Esophagus (tissue), 2 donors: ENCODE measurements around the gene ATP9B. TPM values are rescaled to one million over a fixed set of nuclear protein-coding genes. Genes with fewer than 3 reads are reported as not detected.

Source experiments
- H3K27ac ChIP-seq, 2 donors: one replicate each; pipeline ENCODE4 v1.5.1; 2013; ENCODE audit warnings: low read depth in 2 of 2, mild to moderate bottlenecking in 2 of 2, inconsistent platforms in 1 of 2, low read length in 1 of 2, moderate library complexity in 1 of 2
- H3K27me3 ChIP-seq, 2 donors: one replicate each; pipeline ENCODE4 v1.6.1; 2013; ENCODE audit warnings: low read length in 2 of 2, control low read depth in 1 of 2, mild to moderate bottlenecking in 1 of 2; ENCODE audit not compliant: insufficient read depth in 2 of 2, control insufficient read depth in 1 of 2
- H3K36me3 ChIP-seq, 2 donors: one replicate each; pipeline ENCODE4 v1.6.1; 2013; ENCODE audit warnings: low read length in 1 of 2; ENCODE audit not compliant: control insufficient read depth in 2 of 2, insufficient read depth in 2 of 2
- H3K4me1 ChIP-seq, 2 donors: one replicate each; pipeline ENCODE4 v1.6.1; 2013; ENCODE audit warnings: low read length in 1 of 2; ENCODE audit not compliant: control insufficient read depth in 2 of 2, insufficient read depth in 2 of 2
- H3K4me3 ChIP-seq, 2 donors: one replicate each; pipeline ENCODE4 v1.5.1; 2013; ENCODE audit warnings: low read length in 2 of 2, mild to moderate bottlenecking in 2 of 2, low read depth in 1 of 2, moderate library complexity in 1 of 2
- H3K9me3 ChIP-seq, 2 donors: one replicate each; pipeline ENCODE4 v1.6.1; 2013; ENCODE audit warnings: mild to moderate bottlenecking in 2 of 2, low read depth in 1 of 2, low read length in 1 of 2, moderate library complexity in 1 of 2; ENCODE audit not compliant: control insufficient read depth in 2 of 2, insufficient read depth in 1 of 2
- WGBS, 2 donors: extraction: QIAGEN DNeasy Blood & Tissue Kit; methylation state at CpG; one replicate each; pipeline ENCODE4 v1.1.7; 2013; 5-methylcytosine and 5-hydroxymethylcytosine counted together
- polyA plus RNA-seq, 2 donors: library from polyadenylated mRNA; stranded (reverse); fragments of 200-250 nt; gene quantifications; one replicate each; pipeline ENCODE4 v1.2.3, GENCODE V29; 2013
- donor health status: healthy with polysubstance abuse.
- donor health status: Bipolar disorder and iron deficiency.

ATP9B gene, protein sequence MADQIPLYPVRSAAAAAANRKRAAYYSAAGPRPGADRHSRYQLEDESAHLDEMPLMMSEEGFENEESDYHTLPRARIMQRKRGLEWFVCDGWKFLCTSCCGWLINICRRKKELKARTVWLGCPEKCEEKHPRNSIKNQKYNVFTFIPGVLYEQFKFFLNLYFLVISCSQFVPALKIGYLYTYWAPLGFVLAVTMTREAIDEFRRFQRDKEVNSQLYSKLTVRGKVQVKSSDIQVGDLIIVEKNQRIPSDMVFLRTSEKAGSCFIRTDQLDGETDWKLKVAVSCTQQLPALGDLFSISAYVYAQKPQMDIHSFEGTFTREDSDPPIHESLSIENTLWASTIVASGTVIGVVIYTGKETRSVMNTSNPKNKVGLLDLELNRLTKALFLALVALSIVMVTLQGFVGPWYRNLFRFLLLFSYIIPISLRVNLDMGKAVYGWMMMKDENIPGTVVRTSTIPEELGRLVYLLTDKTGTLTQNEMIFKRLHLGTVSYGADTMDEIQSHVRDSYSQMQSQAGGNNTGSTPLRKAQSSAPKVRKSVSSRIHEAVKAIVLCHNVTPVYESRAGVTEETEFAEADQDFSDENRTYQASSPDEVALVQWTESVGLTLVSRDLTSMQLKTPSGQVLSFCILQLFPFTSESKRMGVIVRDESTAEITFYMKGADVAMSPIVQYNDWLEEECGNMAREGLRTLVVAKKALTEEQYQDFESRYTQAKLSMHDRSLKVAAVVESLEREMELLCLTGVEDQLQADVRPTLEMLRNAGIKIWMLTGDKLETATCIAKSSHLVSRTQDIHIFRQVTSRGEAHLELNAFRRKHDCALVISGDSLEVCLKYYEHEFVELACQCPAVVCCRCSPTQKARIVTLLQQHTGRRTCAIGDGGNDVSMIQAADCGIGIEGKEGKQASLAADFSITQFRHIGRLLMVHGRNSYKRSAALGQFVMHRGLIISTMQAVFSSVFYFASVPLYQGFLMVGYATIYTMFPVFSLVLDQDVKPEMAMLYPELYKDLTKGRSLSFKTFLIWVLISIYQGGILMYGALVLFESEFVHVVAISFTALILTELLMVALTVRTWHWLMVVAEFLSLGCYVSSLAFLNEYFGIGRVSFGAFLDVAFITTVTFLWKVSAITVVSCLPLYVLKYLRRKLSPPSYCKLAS
- 10 to 100 TPM in 1 of 2 donors, 1 to 10 TPM in 1; 9.6 to 10.5 TPM for polyA plus RNA-seq

DNA sequence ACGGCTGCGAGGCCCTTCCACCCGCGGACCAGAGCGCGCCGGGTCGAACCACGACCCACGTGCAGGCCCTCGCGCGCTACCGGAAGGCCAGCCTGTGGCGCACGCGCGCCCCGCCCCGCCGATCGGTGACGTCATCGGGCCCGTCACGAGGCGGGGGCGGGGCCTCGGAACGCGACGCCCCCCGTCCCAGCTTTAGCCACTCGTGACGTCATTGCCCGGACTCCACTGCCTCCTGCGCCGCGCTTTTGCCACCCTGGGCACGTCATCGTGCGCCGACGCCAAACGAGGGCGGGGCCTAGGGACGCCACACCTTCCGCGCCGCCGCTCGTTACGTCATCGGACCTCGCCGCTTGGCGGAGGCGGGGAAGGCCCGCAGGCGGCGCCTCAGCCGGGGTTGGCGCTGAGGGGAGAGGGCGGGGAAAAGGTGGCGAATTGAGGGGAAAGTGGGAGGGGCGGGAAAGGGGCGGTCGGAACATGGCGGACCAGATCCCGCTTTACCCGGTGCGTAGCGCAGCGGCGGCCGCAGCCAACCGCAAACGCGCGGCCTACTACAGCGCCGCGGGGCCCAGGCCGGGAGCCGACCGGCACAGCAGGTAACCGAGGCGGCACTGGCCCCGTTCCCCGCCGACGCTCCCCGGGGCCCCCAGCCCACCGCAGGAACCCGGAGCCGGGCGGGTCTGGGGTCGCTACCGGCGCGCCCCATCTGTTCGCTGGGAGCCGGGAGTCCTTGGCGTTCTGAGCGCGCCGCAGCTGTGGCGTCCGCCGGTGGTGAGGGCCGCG is at the start of gene ATP9B:
Gene ATP9B (plus strand): TSS at position 458 of the 780 bp plus-strand sequence. CDS start 17 bp downstream, at position 475.
- Histone ChIP-seq H3K36me3 (no peaks in the 10 kb centered on the region), H3K27ac (peak within 1 kb of the TSS; percentile 89 to 92), H3K9me3 (peaks cover 0 to 21% of the 10 kb centered on the region in 2 donors), H3K27me3 (no peaks in the 10 kb centered on the region), H3K4me1 (peaks cover 0 to 5% of the 10 kb centered on the region in 2 donors), H3K4me3 (peak within 1 kb of the TSS; percentile 91 to 93)
- 1% methylated on average over 81 to 112 of the region's 112 CpGs for WGBS, 2 donors

DNA sequence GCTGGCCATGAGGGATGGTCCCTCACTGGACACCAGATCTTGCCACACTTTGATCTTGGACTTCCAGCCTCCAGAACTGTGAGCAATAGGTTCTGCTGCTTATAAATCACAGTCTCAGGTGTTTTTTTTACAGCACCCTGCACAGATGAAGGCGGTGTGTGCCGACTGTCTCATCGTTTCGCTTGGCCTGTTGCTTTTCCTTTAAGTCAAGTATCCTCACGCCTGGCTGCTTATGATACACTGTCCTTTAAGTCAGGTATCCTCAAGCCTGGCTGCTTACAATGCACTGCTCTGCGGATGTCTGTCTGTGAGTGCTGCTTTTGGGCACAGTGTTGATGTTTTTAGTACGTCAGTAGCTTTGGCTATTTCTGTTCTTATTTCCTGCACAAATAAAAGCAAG is 49.3 kb upstream of the ATP9B start:
- H3K27me3 ChIP-seq = no peaks in the 10 kb centered on the region

DNA sequence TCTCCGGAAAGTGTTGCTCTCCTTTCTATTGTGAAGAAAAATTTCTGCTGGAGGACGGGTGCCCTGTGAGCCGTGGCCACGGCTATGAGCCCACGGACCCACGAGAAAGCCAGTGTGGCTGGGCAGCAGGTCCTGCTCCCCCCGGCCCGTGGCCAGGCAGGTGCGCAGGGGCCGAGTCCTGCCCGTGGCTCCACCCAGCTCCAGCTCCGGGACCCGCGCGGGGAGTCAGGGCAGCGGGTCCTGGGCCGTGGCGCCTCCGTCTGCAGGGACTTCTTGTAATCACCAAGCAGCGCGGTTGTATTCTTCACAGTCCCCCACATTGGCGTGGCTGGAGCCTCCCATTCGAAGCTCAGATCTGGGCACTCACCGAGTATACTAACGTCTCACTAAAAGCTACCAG is 46.6 kb upstream of the ATP9B start:
- H3K27ac ChIP-seq = no peak overlapping the region
- no peak overlapping the region for H3K4me3 ChIP-seq
- no peaks in the 10 kb centered on the region for H3K36me3 ChIP-seq
- WGBS, 2 donors = 94 to 95% methylated on average over 25 of the region's 25 CpGs
- H3K4me1 ChIP-seq = no peaks in the 10 kb centered on the region
- H3K9me3 ChIP-seq = peaks cover 0 to 9% of the 10 kb centered on the region in 2 donors
- H3K27me3 ChIP-seq = no peaks in the 10 kb centered on the region

More for the DNA sequence above, 49.3 kb upstream of the ATP9B start:
- 69 to 79% methylated on average over 7 of the region's 7 CpGs for WGBS, 2 donors
- Histone ChIP-seq H3K36me3 (no peaks in the 10 kb centered on the region), H3K4me3 (no peak overlapping the region), H3K27ac (no peak overlapping the region), H3K4me1 (no peaks in the 10 kb centered on the region), H3K9me3 (peaks cover 0 to 5% of the 10 kb centered on the region in 2 donors)

DNA sequence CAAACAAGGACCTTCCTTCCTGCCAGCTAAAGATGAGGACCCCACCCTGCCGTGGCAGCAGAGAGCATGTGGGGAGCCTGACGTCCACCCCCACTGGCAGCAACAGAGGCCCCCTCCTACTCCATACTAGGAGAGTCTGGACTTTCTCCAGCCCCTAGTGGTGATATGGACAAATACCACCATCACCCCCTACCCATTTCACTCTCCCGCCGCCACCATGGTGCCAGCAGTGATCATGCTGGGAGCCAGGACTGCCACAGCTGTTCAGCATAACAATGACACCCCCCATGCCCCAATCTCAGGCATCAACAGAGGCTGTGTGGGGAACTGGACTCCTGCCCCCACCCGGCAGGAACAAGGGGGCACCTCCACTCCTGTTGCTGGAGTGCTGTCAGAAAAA is 42.7 kb upstream of the ATP9B start:
- H3K9me3 ChIP-seq = peaks cover 0 to 7% of the 10 kb centered on the region in 2 donors
- H3K27ac ChIP-seq = no peak overlapping the region
- H3K27me3 ChIP-seq = no peaks in the 10 kb centered on the region
- H3K4me3 ChIP-seq = no peak overlapping the region
- no peaks in the 10 kb centered on the region for H3K36me3 ChIP-seq
- H3K4me1 ChIP-seq = no peaks in the 10 kb centered on the region
- 32 to 40% methylated on average over 5 of the region's 5 CpGs for whole genome bisulfite sequencing, 2 donors

DNA sequence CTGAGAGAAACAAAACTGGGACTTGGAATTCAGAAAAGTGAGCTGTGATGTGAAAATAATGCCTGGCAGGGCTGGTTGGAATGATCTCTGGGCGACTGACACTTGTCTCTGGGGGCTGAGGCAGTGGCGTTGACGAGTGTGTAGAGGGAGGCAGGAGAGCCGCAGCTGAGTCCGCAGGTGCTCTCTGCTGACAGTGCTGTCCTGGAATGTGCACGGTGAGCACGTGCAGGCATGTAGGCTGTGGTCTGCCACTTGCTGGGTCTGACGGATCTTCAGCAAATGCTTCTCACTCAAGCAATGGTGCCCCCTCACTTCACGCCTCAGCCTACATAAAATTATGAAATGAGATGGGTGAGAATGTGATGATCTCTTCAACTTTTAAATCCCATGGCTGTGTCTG is 38.5 kb upstream of the ATP9B start:
- Histone ChIP-seq H3K27ac (no peak overlapping the region), H3K4me1 (no peaks in the 10 kb centered on the region), H3K9me3 (peaks cover 4% of the 10 kb centered on the region in 2 donors), H3K4me3 (no peak overlapping the region), H3K36me3 (no peaks in the 10 kb centered on the region), H3K27me3 (no peaks in the 10 kb centered on the region)
- 78 to 80% methylated on average over 9 of the region's 9 CpGs for WGBS, 2 donors

DNA sequence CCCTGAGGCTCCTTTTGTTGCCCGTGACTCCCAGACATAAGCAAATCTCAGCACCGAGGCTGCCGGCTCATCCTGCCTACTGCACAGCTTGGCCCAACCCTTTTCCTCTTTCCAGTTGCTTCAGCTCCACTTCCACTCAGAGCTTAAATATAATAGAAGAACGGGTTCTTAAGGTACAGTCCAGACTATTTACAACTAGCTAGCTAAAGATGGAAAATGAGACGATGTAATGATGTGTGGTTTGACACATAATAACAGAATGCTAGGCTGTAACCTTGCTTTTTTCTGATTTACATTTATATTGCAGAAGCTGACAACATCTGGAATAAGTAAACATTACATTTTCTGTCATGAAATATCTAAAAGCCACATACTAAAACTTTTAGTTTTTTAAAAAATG is 26.9 kb upstream of the ATP9B start:
- H3K27ac ChIP-seq = no peak overlapping the region
- H3K36me3 ChIP-seq = no peaks in the 10 kb centered on the region
- no peaks in the 10 kb centered on the region for H3K9me3 ChIP-seq
- WGBS, 2 donors = 52 to 55% methylated on average over 5 of the region's 5 CpGs
- peaks cover 0 to 3% of the 10 kb centered on the region in 2 donors for H3K27me3 ChIP-seq
- no peaks in the 10 kb centered on the region for H3K4me1 ChIP-seq
- H3K4me3 ChIP-seq = no peak overlapping the region

DNA sequence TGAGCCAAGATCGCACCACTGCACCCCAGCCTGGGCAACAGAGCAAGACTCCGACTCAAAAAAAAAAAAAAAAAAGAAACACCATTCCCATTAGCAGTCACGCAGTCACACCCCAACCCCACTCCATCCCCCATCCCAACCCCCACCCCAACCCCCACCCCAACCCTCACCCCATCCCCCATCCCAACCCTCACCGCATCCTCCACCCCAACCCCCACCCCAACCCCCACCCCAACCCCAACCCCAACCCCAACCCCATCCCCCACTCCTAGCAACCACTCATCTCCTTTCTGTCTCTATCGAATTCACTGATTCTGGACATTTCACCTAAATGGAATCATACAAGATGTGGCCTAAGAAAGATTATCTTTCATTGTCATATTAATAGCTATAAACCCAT is 25.9 kb upstream of the ATP9B start:
- peaks cover 0 to 3% of the 10 kb centered on the region in 2 donors for H3K27me3 ChIP-seq
- no peaks in the 10 kb centered on the region for H3K36me3 ChIP-seq
- WGBS, 2 donors = 77 to 92% methylated on average over 2 to 5 of the region's 5 CpGs
- H3K9me3 ChIP-seq = no peaks in the 10 kb centered on the region
- H3K4me3 ChIP-seq = no peak overlapping the region
- H3K27ac ChIP-seq = no peak overlapping the region
- H3K4me1 ChIP-seq = no peaks in the 10 kb centered on the region

DNA sequence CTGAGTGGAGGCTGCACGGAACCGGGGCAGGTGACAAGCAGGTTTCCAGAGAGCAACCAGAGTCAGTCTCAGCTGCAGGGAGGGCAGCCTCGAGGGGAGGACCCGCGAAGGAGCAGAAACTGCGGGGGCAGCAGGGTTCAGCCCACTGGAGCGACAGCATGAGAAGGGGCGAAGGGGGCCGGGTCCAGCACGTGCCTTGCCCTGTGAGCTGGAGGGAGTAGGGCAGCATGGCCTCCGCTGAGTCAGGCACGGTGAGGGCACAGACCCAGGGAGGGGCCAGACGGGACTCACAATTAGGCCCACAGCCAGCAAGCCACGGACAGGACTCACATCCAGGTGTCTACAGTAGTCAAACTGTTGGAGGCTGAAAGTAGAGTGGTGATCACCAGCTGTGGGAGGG is 22.7 kb upstream of the ATP9B start:
- no peaks in the 10 kb centered on the region for H3K4me1 ChIP-seq
- 64 to 68% methylated on average over 14 of the region's 14 CpGs for WGBS, 2 donors
- no peaks in the 10 kb centered on the region for H3K36me3 ChIP-seq
- H3K4me3 ChIP-seq = no peak overlapping the region
- no peak overlapping the region for H3K27ac ChIP-seq
- no peaks in the 10 kb centered on the region for H3K9me3 ChIP-seq
- H3K27me3 ChIP-seq = peaks cover 0 to 3% of the 10 kb centered on the region in 2 donors
